Measurements from ENCODE around the gene GOLGB1. TPM values are rescaled to one million over a fixed set of nuclear protein-coding genes. Genes with fewer than 3 reads are reported as not detected.

The GOLGB1 gene
- total and polyA plus RNA-seq, 2 experiments from 2014 or later, result 32.6 to 54.3 TPM

DNA sequence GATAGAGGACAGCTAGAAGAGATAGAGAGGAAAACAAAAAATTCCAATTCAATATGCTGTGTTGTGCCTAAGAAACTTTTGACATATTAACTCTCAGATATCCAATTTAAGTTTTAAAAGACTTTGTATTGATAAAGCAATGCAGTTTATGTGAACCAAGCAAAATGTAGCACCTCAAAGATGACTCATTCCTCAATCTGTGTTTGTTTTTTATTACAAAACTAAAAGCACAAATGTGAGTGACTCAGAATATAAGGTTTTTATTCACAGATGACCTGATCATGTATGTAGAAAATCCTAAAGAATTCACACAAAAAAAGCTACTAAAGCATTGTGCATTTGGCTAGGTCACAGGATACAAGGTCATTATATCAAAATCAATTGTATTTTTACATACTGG, 99.9 kb downstream of the GOLGB1 start:
- H3K79me2 ChIP-seq (ENCODE audit: insufficient read depth), result no peaks in the 10 kb centered on the region
- no peaks in the 10 kb centered on the region for H3F3A ChIP-seq (ENCODE audit: insufficient read depth)
- no peaks in the 10 kb centered on the region for H3K9me2 ChIP-seq (ENCODE audit: insufficient read depth)
- no peaks in the 10 kb centered on the region for H3K36me3 ChIP-seq (ENCODE audit: low read depth)
- DNase-seq, result peak; percentile 43
- TF ChIP-seq EZH2phosphoT487 (IDR thresholded peaks at IDR 0.05; ENCODE audit: insufficient read depth, low read depth) (no peak), EZH2 (IDR thresholded peaks at IDR 0.05; ENCODE audit: insufficient read depth, poor library complexity, severe bottlenecking) (no peak)
- in situ Hi-C loops (cut with MboI), result no loop called here
- H3K9ac ChIP-seq, result no peak overlapping the region
- H3K27me3 ChIP-seq (replicated peaks; ENCODE audit: insufficient read depth), result no peaks in the 10 kb centered on the region
- H4K20me1 ChIP-seq (ENCODE audit: insufficient read depth), result no peaks in the 10 kb centered on the region
- H3K4me3 ChIP-seq, result no peak overlapping the region
- H3K4me2 ChIP-seq (ENCODE audit: unreplicated experiment), result no peak overlapping the region
- no peak overlapping the region for H3K27ac ChIP-seq
- H3K4me1 ChIP-seq (ENCODE audit: insufficient read depth), result no peaks in the 10 kb centered on the region
- H3K9me3 ChIP-seq (ENCODE audit: low read depth), result no peaks in the 10 kb centered on the region
- no peak overlapping the region for H2AFZ ChIP-seq

DNA sequence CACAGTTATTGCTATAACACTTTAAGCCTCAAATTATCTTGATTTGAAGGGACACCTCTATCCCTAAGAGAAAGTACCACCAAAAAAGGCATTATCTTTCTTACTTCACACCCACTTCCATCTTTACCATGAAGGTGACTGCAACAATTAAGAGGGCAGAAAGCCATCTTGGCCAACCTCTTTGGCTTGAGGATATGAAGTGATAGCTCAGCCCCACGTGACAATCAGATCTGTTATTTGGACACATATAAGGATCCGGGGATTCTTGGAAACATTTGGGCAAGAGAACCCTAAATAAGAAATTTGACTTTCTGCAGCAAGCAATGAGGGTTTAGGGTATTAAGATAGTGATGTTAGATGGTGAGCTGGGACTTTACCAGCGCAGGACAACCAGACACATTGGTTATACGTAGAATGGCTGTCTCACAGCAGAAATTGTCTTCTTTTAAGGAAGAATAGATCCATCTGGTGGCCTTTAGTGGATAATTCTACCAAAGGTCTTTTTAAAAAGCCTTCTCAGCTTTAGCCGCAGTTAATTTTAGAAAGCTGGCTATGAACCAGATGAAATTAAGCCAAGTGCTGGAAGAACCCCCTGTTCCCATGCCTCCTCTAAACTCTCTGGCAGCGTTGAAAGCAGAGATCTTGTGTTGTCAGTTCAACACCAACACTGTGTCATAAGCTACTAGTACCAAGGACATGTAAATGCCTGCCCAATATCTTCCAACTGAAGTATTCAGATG, 101.2 kb downstream of the GOLGB1 start:
- WGBS, 2 experiments (ENCODE audit: low coverage in 1 of 2, low lambda C conversion rate in 2 of 2, missing lambda C conversion rate in 2 of 2), result 36 to 42% methylated on average over 6 of the region's 6 CpGs
- no peak for DNase-seq
- Histone ChIP-seq H3K9me3 (ENCODE audit: low read depth) (no peaks in the 10 kb centered on the region), H3K4me3 (no peak overlapping the region), H3K4me1 (ENCODE audit: insufficient read depth) (no peaks in the 10 kb centered on the region), H3K27me3 (replicated peaks; ENCODE audit: insufficient read depth) (no peaks in the 10 kb centered on the region), H2AFZ (no peak overlapping the region), H3K27ac (no peak overlapping the region), H3K9me2 (ENCODE audit: insufficient read depth) (no peaks in the 10 kb centered on the region), H3K79me2 (ENCODE audit: insufficient read depth) (no peaks in the 10 kb centered on the region), H3K9ac (no peak overlapping the region), H3K4me2 (ENCODE audit: unreplicated experiment) (no peak overlapping the region), H3F3A (ENCODE audit: insufficient read depth) (no peaks in the 10 kb centered on the region), H4K20me1 (ENCODE audit: insufficient read depth) (no peaks in the 10 kb centered on the region), H3K36me3 (ENCODE audit: low read depth) (no peaks in the 10 kb centered on the region)
- in situ Hi-C loops (cut with MboI), result no loop called here
- TF ChIP-seq EZH2 (IDR thresholded peaks at IDR 0.05; ENCODE audit: insufficient read depth, poor library complexity, severe bottlenecking), result no peak

DNA sequence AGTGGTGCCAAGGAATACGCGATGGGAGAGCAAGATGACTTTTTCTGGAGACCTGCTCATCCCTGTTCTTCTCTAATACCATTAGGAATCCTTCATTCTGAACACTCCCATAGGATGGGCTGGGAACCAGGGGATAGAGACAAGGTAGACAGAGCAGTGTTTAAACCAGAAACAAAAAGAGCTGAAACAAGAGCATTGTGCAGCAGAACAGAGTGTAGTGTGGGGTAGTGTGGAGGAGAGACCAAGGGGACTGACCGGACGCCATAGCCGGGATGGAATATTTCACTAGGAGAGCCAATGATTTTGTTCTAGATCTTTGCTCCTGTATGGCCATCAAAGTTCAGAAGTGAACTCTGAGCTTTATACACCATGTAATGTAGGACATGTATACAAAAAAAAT, 104.5 kb downstream of the GOLGB1 start:
- in situ Hi-C loops (cut with MboI), result no loop called here
- Histone ChIP-seq H3K27me3 (replicated peaks; ENCODE audit: insufficient read depth) (no peaks in the 10 kb centered on the region), H3K79me2 (ENCODE audit: insufficient read depth) (no peaks in the 10 kb centered on the region), H3K4me2 (ENCODE audit: unreplicated experiment) (no peak overlapping the region), H3F3A (ENCODE audit: insufficient read depth) (no peaks in the 10 kb centered on the region), H3K9me3 (ENCODE audit: low read depth) (no peaks in the 10 kb centered on the region), H3K36me3 (ENCODE audit: low read depth) (no peaks in the 10 kb centered on the region), H3K9ac (no peak overlapping the region), H2AFZ (no peak overlapping the region), H4K20me1 (ENCODE audit: insufficient read depth) (no peaks in the 10 kb centered on the region), H3K9me2 (ENCODE audit: insufficient read depth) (no peaks in the 10 kb centered on the region), H3K4me1 (ENCODE audit: insufficient read depth) (no peaks in the 10 kb centered on the region), H3K4me3 (no peak overlapping the region), H3K27ac (no peak overlapping the region)
- no peak for DNase-seq
- 95 to 98% methylated on average over 5 of the region's 5 CpGs for WGBS, 2 experiments (ENCODE audit: low coverage in 1 of 2, low lambda C conversion rate in 2 of 2, missing lambda C conversion rate in 2 of 2)
- TF ChIP-seq EZH2 (IDR thresholded peaks at IDR 0.05; ENCODE audit: insufficient read depth, poor library complexity, severe bottlenecking) (no peak), EZH2phosphoT487 (IDR thresholded peaks at IDR 0.05; ENCODE audit: insufficient read depth, low read depth) (no peak)

DNA sequence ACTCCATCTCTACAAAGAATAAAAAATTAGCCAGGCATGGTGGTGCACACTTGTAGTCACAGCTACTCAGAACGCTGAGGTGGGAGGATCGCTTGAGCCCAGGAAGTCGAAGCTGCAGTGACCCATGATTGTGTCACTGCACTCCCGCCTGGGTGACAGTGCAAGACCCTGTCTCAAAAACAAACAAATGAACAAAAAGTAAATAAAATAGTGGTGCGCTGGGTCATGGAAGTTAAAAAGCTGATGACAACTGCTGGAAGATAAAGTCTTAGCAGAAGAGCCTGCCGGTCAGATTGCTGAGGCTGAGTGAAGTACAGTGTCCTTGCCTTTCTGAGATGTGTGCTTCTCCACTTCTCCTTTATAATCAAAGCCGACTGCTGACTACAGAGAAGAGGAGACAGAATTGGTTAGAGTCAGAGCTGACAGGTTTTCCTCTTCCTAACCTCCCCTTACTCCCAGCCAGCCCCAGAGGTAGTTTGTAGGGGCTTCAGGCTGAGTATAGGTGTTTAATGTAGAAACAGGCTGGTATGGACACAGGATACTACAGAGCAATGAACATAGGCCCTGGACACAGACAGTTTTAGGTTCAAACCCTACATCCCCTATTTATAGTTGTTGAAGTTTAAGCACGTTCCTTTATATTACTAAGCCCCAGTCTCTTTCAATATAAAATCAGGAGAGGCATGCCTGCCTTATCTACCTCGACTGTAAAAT, 106.8 kb downstream of the GOLGB1 start:
- Histone ChIP-seq H2AFZ (no peak overlapping the region), H3K27ac (no peak overlapping the region), H3K9me2 (ENCODE audit: insufficient read depth) (no peaks in the 10 kb centered on the region), H3F3A (ENCODE audit: insufficient read depth) (no peaks in the 10 kb centered on the region), H3K4me3 (no peak overlapping the region), H3K9me3 (ENCODE audit: low read depth) (no peaks in the 10 kb centered on the region), H3K4me2 (ENCODE audit: unreplicated experiment) (no peak overlapping the region), H3K9ac (no peak overlapping the region), H3K36me3 (ENCODE audit: low read depth) (peaks cover 6% of the 10 kb centered on the region; the same call in 1 of the 2 replicates), H4K20me1 (ENCODE audit: insufficient read depth) (no peaks in the 10 kb centered on the region), H3K27me3 (replicated peaks; ENCODE audit: insufficient read depth) (no peaks in the 10 kb centered on the region), H3K79me2 (ENCODE audit: insufficient read depth) (no peaks in the 10 kb centered on the region), H3K4me1 (ENCODE audit: insufficient read depth) (no peaks in the 10 kb centered on the region)
- DNase-seq, result no peak
- in situ Hi-C loops (cut with MboI), result no loop called here
- TF ChIP-seq EZH2phosphoT487 (IDR thresholded peaks at IDR 0.05; ENCODE audit: insufficient read depth, low read depth) (no peak), EZH2 (IDR thresholded peaks at IDR 0.05; ENCODE audit: insufficient read depth, poor library complexity, severe bottlenecking) (no peak)
- WGBS, 2 experiments (ENCODE audit: low coverage in 1 of 2, low lambda C conversion rate in 2 of 2, missing lambda C conversion rate in 2 of 2), result 87 to 95% methylated on average over 9 of the region's 9 CpGs
